K562 (cell line): ENCODE data around the gene SPNS1. TPM values are rescaled to one million over a fixed set of nuclear protein-coding genes. Genes with fewer than 3 reads are reported as not detected.

ENCODE experiments used
- HEY1 ChIP-seq: fragments of 250-450 bp; sonication (Bioruptor Pico); IDR thresholded peaks from 2 replicates; pipeline ENCODE4 v1.5.0; 2020; ENCODE audit warnings: mild to moderate bottlenecking, moderate library complexity, borderline replicate concordance
- HOMEZ ChIP-seq: fragments of 250-450 bp; sonication (Bioruptor Pico); IDR thresholded peaks from 2 replicates; pipeline ENCODE4 v1.4.0; 2020; ENCODE audit warnings: mild to moderate bottlenecking, moderate library complexity
- NEUROD1 ChIP-seq: fragments of 150-350 bp; IDR thresholded peaks from 2 replicates; pipeline ENCODE4 v1.6.1; 2014; ENCODE audit warnings: borderline replicate concordance, low read length, low read depth; ENCODE audit not compliant: partially characterized antibody
- NFIX ChIP-seq: fragments of 250-450 bp; sonication (Bioruptor Pico); IDR thresholded peaks from 2 replicates; pipeline ENCODE4 v1.4.0; 2020; ENCODE audit warnings: low read depth, mild to moderate bottlenecking, moderate library complexity
- POLR2H ChIP-seq: IDR thresholded peaks from 2 replicates; pipeline ENCODE4 v1.6.1; 2016; ENCODE audit warnings: missing genetic modification characterization, low read depth, mild to moderate bottlenecking, control low read depth, missing compliant biosample characterization, moderate library complexity
- TOE1 ChIP-seq, 2 experiments: fragments of 450-650 bp in 1 of 2; sonication (generic) in 1 of 2; formaldehyde crosslinking in 1 of 2; IDR thresholded peaks; 2 replicates each; pipeline versions ENCODE4 v1.7.1 to v1.8.0; 2016 to 2022; ENCODE audit warnings: borderline replicate concordance in 2 of 2, mild to moderate bottlenecking in 2 of 2, antibody characterized with exemption in 1 of 2, inconsistent platforms in 1 of 2, low read depth in 1 of 2, missing genetic modification reagents in 1 of 2, moderate library complexity in 1 of 2
- YY1 ChIP-seq, 3 experiments: IDR thresholded peaks; 2 replicates each; pipeline ENCODE4 v1.6.1; 2011; ENCODE audit warnings: low read length in 2 of 3, mild to moderate bottlenecking in 2 of 3, moderate library complexity in 2 of 3, borderline replicate concordance in 1 of 3, control low read depth in 1 of 3, low read depth in 1 of 3; ENCODE audit not compliant: insufficient read depth in 3 of 3, insufficient replicate concordance in 2 of 3, control insufficient read depth in 1 of 3, insufficient read length in 1 of 3; ENCODE audit errors: extremely low read depth in 1 of 3
- ZNF175 ChIP-seq: fragments of 200-800 bp; sonication (Bioruptor generic); IDR thresholded peaks from 2 replicates; pipeline ENCODE4 v1.6.1; 2016; ENCODE audit warnings: low read depth, mild to moderate bottlenecking, missing genetic modification characterization, missing compliant biosample characterization
- polyA plus RNA-seq, 8 experiments: library from polyadenylated mRNA; depleted of rRNA in 4 of 8; stranded (reverse) in 5 of 8; unstranded in 3 of 8; fragments of >200 nt; fragmentation: Nextera tagmentation in 2 of 8; fragmentation: Illumina TruSeq in 1 of 8; extraction: Ambion mirVana in 2 of 8; extraction: Trizol in 1 of 8; gene quantifications; 2 replicates each; pipeline versions ENCODE4 v1.2.1 to v1.2.3, GENCODE V29; 2011 to 2014; ENCODE audit warnings: inconsistent platforms in 1 of 8, missing spikeins in 1 of 8
- total RNA-seq, 7 experiments: library from RNA; depleted of rRNA in 6 of 7; stranded (reverse); fragments of >200 nt in 6 of 7; fragmentation: Illumina TruSeq in 2 of 7; extraction: Trizol in 2 of 7; gene quantifications; 2 replicates each; pipeline versions ENCODE4 v1.2.1 to v1.2.3, GENCODE V29; 2011 to 2021; ENCODE audit warnings: low replicate concordance in 1 of 7
- TF ChIP-seq, protein P1 (sequence below), 2 experiments: fragments of 450-650 bp; formaldehyde crosslinking in 1 of 2; IDR thresholded peaks; 2 replicates each; pipeline versions ENCODE4 v1.4.0 to v1.6.1; 2014 to 2020; ENCODE audit warnings: mild to moderate bottlenecking in 2 of 2, borderline replicate concordance in 1 of 2, low read depth in 1 of 2
- TF ChIP-seq, protein P2 (sequence below), 2 experiments: IDR thresholded peaks in 1 of 2; conservative IDR thresholded peaks in 1 of 2; 2 replicates each; pipeline ENCODE4 v1.6.1; 2016; ENCODE audit warnings: low read depth in 2 of 2, mild to moderate bottlenecking in 1 of 2, missing compliant biosample characterization in 1 of 2, missing genetic modification characterization in 1 of 2, moderate library complexity in 1 of 2

SPNS1 gene
- total and polyA plus RNA-seq, 9 of the 15 experiments (the other 6 are each of a cell fraction or from before 2014, with no cell fraction given): 0.58 to 64.9 (median 13.7) TPM

DNA sequence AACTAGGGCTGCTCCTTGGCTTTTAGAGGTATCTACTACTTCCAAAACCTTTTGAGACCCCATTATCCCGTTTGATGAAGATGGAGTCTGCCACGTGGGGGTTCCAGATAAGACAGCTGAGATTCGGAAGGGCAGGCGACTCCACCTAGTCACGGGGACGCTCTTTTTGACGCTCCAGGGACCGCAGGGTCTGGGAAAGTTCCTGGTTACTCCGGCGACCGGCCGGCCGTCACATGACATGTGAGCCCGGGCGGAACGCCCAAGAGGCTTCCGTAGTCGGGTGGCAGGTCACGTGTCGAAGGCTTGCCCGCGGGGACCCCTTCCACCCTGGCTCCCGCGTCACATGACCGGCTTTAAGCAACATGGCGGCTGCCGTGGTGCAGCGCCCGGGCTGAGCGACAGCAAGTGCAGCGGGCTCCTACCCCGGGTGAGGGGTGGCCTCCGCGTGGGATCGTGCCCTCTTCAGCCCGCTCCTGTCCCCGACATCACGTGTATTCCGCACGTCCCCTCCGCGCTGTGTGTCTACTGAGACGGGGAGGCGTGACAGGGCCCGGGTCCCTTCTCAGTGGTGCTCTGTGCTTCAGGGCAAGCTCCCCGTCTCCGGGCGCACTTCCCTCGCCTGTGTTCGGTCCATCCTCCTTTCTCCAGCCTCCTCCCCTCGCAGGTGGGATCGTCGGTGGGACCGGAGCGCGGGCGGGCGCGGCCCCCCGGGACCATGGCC lies at the start of gene SPNS1 (continued):
- peak; percentile 69 for TF ChIP-seq ZNF175 (CRISPR knock-in tag)
- TF ChIP-seq, protein P1, sequence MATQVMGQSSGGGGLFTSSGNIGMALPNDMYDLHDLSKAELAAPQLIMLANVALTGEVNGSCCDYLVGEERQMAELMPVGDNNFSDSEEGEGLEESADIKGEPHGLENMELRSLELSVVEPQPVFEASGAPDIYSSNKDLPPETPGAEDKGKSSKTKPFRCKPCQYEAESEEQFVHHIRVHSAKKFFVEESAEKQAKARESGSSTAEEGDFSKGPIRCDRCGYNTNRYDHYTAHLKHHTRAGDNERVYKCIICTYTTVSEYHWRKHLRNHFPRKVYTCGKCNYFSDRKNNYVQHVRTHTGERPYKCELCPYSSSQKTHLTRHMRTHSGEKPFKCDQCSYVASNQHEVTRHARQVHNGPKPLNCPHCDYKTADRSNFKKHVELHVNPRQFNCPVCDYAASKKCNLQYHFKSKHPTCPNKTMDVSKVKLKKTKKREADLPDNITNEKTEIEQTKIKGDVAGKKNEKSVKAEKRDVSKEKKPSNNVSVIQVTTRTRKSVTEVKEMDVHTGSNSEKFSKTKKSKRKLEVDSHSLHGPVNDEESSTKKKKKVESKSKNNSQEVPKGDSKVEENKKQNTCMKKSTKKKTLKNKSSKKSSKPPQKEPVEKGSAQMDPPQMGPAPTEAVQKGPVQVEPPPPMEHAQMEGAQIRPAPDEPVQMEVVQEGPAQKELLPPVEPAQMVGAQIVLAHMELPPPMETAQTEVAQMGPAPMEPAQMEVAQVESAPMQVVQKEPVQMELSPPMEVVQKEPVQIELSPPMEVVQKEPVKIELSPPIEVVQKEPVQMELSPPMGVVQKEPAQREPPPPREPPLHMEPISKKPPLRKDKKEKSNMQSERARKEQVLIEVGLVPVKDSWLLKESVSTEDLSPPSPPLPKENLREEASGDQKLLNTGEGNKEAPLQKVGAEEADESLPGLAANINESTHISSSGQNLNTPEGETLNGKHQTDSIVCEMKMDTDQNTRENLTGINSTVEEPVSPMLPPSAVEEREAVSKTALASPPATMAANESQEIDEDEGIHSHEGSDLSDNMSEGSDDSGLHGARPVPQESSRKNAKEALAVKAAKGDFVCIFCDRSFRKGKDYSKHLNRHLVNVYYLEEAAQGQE (IDR thresholded peaks at IDR 0.05; ENCODE audit: borderline replicate concordance): peak; percentile 97
- TF ChIP-seq, protein P1 (CRISPR knock-in tag; IDR thresholded peaks at IDR 0.05; ENCODE audit: low read depth): 0 out of 2 replicates have a peak, but pooled peaks have one; percentile 23
- TF ChIP-seq NEUROD1: peak; percentile 79
- no peak; the same call in 1 of the 2 replicates for TF ChIP-seq POLR2H (tag)
- no peak for TF ChIP-seq HEY1
- TF ChIP-seq YY1 (IDR thresholded peaks at IDR 0.05; ENCODE audit: borderline replicate concordance in 1 of 3, control insufficient read depth in 1 of 3, extremely low read depth in 1 of 3, insufficient read depth in 3 of 3, insufficient read length in 1 of 3, insufficient replicate concordance in 2 of 3, low read depth in 1 of 3, low read length in 2 of 3): peak; percentile 92 to 99 (median 98)
- peak; percentile 99 for TF ChIP-seq TOE1 (IDR thresholded peaks at IDR 0.05; ENCODE audit: borderline replicate concordance)
- TF ChIP-seq TOE1 (CRISPR knock-in tag; IDR thresholded peaks at IDR 0.05; ENCODE audit: borderline replicate concordance, low read depth): peak; percentile 30; the same call in 1 of the 2 replicates
- no peak for TF ChIP-seq NFIX (CRISPR knock-in tag)
- TF ChIP-seq, protein P2, sequence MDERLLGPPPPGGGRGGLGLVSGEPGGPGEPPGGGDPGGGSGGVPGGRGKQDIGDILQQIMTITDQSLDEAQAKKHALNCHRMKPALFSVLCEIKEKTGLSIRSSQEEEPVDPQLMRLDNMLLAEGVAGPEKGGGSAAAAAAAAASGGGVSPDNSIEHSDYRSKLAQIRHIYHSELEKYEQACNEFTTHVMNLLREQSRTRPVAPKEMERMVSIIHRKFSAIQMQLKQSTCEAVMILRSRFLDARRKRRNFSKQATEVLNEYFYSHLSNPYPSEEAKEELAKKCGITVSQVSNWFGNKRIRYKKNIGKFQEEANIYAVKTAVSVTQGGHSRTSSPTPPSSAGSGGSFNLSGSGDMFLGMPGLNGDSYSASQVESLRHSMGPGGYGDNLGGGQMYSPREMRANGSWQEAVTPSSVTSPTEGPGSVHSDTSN (CRISPR knock-in tag; IDR thresholded peaks at IDR 0.05; ENCODE audit: low read depth): no peak
- TF ChIP-seq, protein P2 (tag; conservative IDR thresholded peaks at IDR 0.05; ENCODE audit: low read depth): no peak
- TF ChIP-seq HOMEZ: no peak
